Spinal cord (tissue), 10 donors: ENCODE data around the gene TMEM54. TPM values are rescaled to one million over a fixed set of nuclear protein-coding genes. Genes with fewer than 3 reads are reported as not detected.
A peak's percentile ranks its signal among the peaks of the same experiment; 100 is the strongest.

Experiments used
- DNase-seq, 6 donors: peaks; one replicate each; pipeline versions ENCODE4 v3.0.0 to v3.0.0-alpha.2; 2013 to 2015; ENCODE audit warnings: low spot score in 6 of 6, low read depth in 4 of 6
- H3K27ac ChIP-seq: one replicate; pipeline ENCODE4 v1.5.1; 2013; ENCODE audit warnings: low read depth, low read length, control low read depth
- H3K27me3 ChIP-seq: one replicate; pipeline ENCODE4 v1.6.1; 2013; ENCODE audit warnings: low read length; ENCODE audit not compliant: control insufficient read depth, insufficient read depth
- H3K36me3 ChIP-seq: one replicate; pipeline ENCODE4 v1.6.1; 2013; ENCODE audit warnings: low read length; ENCODE audit not compliant: control insufficient read depth, insufficient read depth
- H3K4me1 ChIP-seq: one replicate; pipeline ENCODE4 v1.6.1; 2013; ENCODE audit warnings: low read length; ENCODE audit not compliant: control insufficient read depth, insufficient read depth
- H3K4me3 ChIP-seq: one replicate; pipeline ENCODE4 v1.5.1; 2013; ENCODE audit warnings: low read depth, low read length, control low read depth
- H3K9me3 ChIP-seq: one replicate; pipeline ENCODE4 v1.6.1; 2013; ENCODE audit warnings: low read length; ENCODE audit not compliant: control insufficient read depth, insufficient read depth
- WGBS: methylation state at CpG from one replicate; pipeline ENCODE4 v1.1.5; 2013; ENCODE audit warnings: missing lambda C conversion rate; ENCODE audit not compliant: insufficient coverage; 5-methylcytosine and 5-hydroxymethylcytosine counted together
- polyA plus RNA-seq, 2 donors: library from polyadenylated mRNA; unstranded; fragments of 120-200 nt; gene quantifications; one replicate each; pipeline ENCODE4 v1.2.1, GENCODE V29; 2013; ENCODE audit not compliant: insufficient read length in 2 of 2
- total RNA-seq, 2 donors: library from RNA; depleted of rRNA in 1 of 2; stranded (reverse); fragments of 120-200 nt in 1 of 2; fragments of >200 nt in 1 of 2; gene quantifications; one replicate each; pipeline versions ENCODE4 v1.2.3 to v1.2.4, GENCODE V29; 2013 to 2014
- donor health status: healthy.

The TMEM54 gene
- total and polyA plus RNA-seq, 4 donors, result 7.1 to 34.0 (median 21.7) TPM

- Histone ChIP-seq H3K27me3 (peaks cover 28% of the 10 kb centered on the region), H3K4me1 (peaks cover 51% of the 10 kb centered on the region), H3K27ac (no peak overlapping the region), H3K4me3 (no peak overlapping the region), H3K36me3 (peaks cover 27% of the 10 kb centered on the region), H3K9me3 (no peaks in the 10 kb centered on the region)
- WGBS, result 100% methylated on average over 1 of the region's 1 CpG
- DNase-seq, result no peak
These were observed 10.0 kb downstream of the TMEM54 start for GRCh38 chr1:32891241-32891570.

GRCh38 chr1:32890516-32891240, 10.5 kb downstream of the TMEM54 start:
- no peak for DNase-seq
- no peak overlapping the region for H3K27ac ChIP-seq
- no peak overlapping the region for H3K4me3 ChIP-seq
- H3K36me3 ChIP-seq, result peaks cover 24% of the 10 kb centered on the region
- H3K4me1 ChIP-seq, result peaks cover 56% of the 10 kb centered on the region
- WGBS, result 88% methylated on average over 6 of the region's 7 CpGs
- H3K9me3 ChIP-seq, result no peaks in the 10 kb centered on the region
- peaks cover 32% of the 10 kb centered on the region for H3K27me3 ChIP-seq

- 94% methylated on average over 2 of the region's 3 CpGs for WGBS
- Histone ChIP-seq H3K4me3 (no peak overlapping the region), H3K36me3 (peaks cover 15% of the 10 kb centered on the region), H3K4me1 (peaks cover 56% of the 10 kb centered on the region), H3K9me3 (no peaks in the 10 kb centered on the region), H3K27me3 (peaks cover 34% of the 10 kb centered on the region), H3K27ac (no peak overlapping the region)
- DNase-seq, result no peak
These were observed 11.4 kb downstream of the TMEM54 start for GRCh38 chr1:32889731-32890278.

- no peak overlapping the region for H3K4me3 ChIP-seq
These were observed 12.3 kb downstream of the TMEM54 start for GRCh38 chr1:32888677-32889420.

GRCh38 chr1:32888134-32888533, 13.1 kb downstream of the TMEM54 start:
- Histone ChIP-seq H3K36me3 (peaks cover 12% of the 10 kb centered on the region), H3K4me1 (peaks cover 50% of the 10 kb centered on the region), H3K27me3 (peaks cover 32% of the 10 kb centered on the region), H3K9me3 (no peaks in the 10 kb centered on the region), H3K27ac (no peak overlapping the region), H3K4me3 (no peak overlapping the region)
- DNase-seq, result no peak
- WGBS, result 93% methylated on average over 2 of the region's 3 CpGs

More at GRCh38 chr1:32888677-32889420, 12.3 kb downstream of the TMEM54 start:
- DNase-seq, result no peak
- Histone ChIP-seq H3K36me3 (peaks cover 12% of the 10 kb centered on the region), H3K4me1 (peaks cover 57% of the 10 kb centered on the region), H3K27ac (no peak overlapping the region), H3K27me3 (peaks cover 34% of the 10 kb centered on the region), H3K9me3 (no peaks in the 10 kb centered on the region)
- WGBS, result 97% methylated on average over 18 of the region's 24 CpGs

GRCh38 chr1:32887623-32888022, 13.6 kb downstream of the TMEM54 start:
- DNase-seq, result no peak
- Histone ChIP-seq H3K27me3 (peaks cover 31% of the 10 kb centered on the region), H3K4me1 (peaks cover 48% of the 10 kb centered on the region), H3K9me3 (no peaks in the 10 kb centered on the region), H3K4me3 (peak overlapping the region; percentile 14), H3K27ac (no peak overlapping the region), H3K36me3 (peaks cover 12% of the 10 kb centered on the region)
- 69% methylated on average over 9 of the region's 12 CpGs for WGBS

- H3K4me3 ChIP-seq, result peak overlapping the region; percentile 14
- H3K27ac ChIP-seq, result no peak overlapping the region
- peaks cover 24% of the 10 kb centered on the region for H3K27me3 ChIP-seq
- peaks cover 12% of the 10 kb centered on the region for H3K36me3 ChIP-seq
- no peaks in the 10 kb centered on the region for H3K9me3 ChIP-seq
- peak in 1 of 6 donors; percentile 49 for DNase-seq
- 41% methylated on average over 18 of the region's 19 CpGs for WGBS
- H3K4me1 ChIP-seq, result peaks cover 47% of the 10 kb centered on the region
These were observed 14.3 kb downstream of the TMEM54 start for GRCh38 chr1:32886828-32887414.

GRCh38 chr1:32886004-32886827, 15.0 kb downstream of the TMEM54 start, which contains the start of gene HPCA:
Gene HPCA, plus strand, starts transcription at chr1:32886491. Its CDS starts 2,408 bp downstream, at chr1:32888899.
- Histone ChIP-seq H3K9me3 (no peaks in the 10 kb centered on the region), H3K4me1 (peaks cover 51% of the 10 kb centered on the region), H3K27ac (no peak within 1 kb of the TSS), H3K27me3 (peaks cover 22% of the 10 kb centered on the region), H3K4me3 (peak within 1 kb of the TSS; percentile 29), H3K36me3 (peaks cover 12% of the 10 kb centered on the region)
- under 1% methylated on average over 76 of the region's 79 CpGs for WGBS
- DNase-seq, result peak in 2 of 6 donors; percentile 50 to 66

GRCh38 chr1:32885676-32886003, 15.5 kb downstream of the TMEM54 start:
- Histone ChIP-seq H3K4me1 (peaks cover 54% of the 10 kb centered on the region), H3K27ac (no peak overlapping the region), H3K4me3 (peak overlapping the region; percentile 29), H3K27me3 (peaks cover 20% of the 10 kb centered on the region), H3K36me3 (peaks cover 7% of the 10 kb centered on the region), H3K9me3 (no peaks in the 10 kb centered on the region)
- peak in 1 of 6 donors; percentile 73 for DNase-seq
- 14% methylated on average over 8 of the region's 8 CpGs for WGBS
